Thyroid gland (tissue), 4 donors: ENCODE measurements around the gene SPRING1. TPM values are rescaled to one million over a fixed set of nuclear protein-coding genes. Genes with fewer than 3 reads are reported as not detected.
A peak's percentile ranks its signal among the peaks of the same experiment; 100 is the strongest.

Source experiments
- DNase-seq, 2 donors: peaks; one replicate each; pipeline ENCODE4 v3.0.0-alpha.2; 2019
- H3K27ac ChIP-seq, 3 donors: fragments of 200-600 bp; sonication (generic); 1 replicate in 2 of 3; 2 replicates in 1 of 3; pipeline ENCODE4 v1.5.1; 2016 to 2019; ENCODE audit warnings: mild to moderate bottlenecking in 1 of 3, moderate library complexity in 1 of 3
- H3K27me3 ChIP-seq: fragments of 200-600 bp; sonication (generic); one replicate; pipeline ENCODE4 v1.5.1; 2019
- H3K36me3 ChIP-seq, 2 donors: fragments of 200-600 bp; sonication (generic); one replicate each; pipeline ENCODE4 v1.5.1; 2016 to 2019
- H3K4me1 ChIP-seq, 2 donors: fragments of 200-600 bp; sonication (generic); one replicate each; pipeline ENCODE4 v1.5.1; 2017 to 2019
- H3K4me3 ChIP-seq, 3 donors: fragments of 200-600 bp; sonication (generic); replicated peaks in 1 of 3; 1 replicate in 2 of 3; 2 replicates in 1 of 3; pipeline ENCODE4 v1.5.1; 2016; ENCODE audit warnings: mild to moderate bottlenecking in 1 of 3
- H3K9me3 ChIP-seq: fragments of 200-600 bp; sonication (generic); one replicate; pipeline ENCODE4 v1.5.1; 2017
- CTCF ChIP-seq, 6 experiments: fragments of 200-600 bp in 3 of 6; fragments of 450-650 bp in 3 of 6; sonication (generic) in 3 of 6; IDR thresholded peaks; one replicate each; pipeline ENCODE4 v1.5.1; 2016 to 2019; ENCODE audit warnings: antibody characterized with exemption in 6 of 6, mild to moderate bottlenecking in 2 of 6, inconsistent platforms in 1 of 6, moderate library complexity in 1 of 6
- POLR2A ChIP-seq, 2 donors: fragments of 450-650 bp; IDR thresholded peaks; one replicate each; pipeline ENCODE4 v1.6.1; 2017; ENCODE audit warnings: antibody characterized with exemption in 2 of 2, mild to moderate bottlenecking in 2 of 2, moderate library complexity in 1 of 2
- WGBS, 2 donors: methylation state at CpG; one replicate each; pipeline ENCODE4 v1.1.5; 2017; 5-methylcytosine and 5-hydroxymethylcytosine counted together
- intact Hi-C: fragments of 100-400 bp; cut with DNase I; formaldehyde crosslinking; loops from one replicate; pipeline ENCODE4 v1.15.1; 2023
- total RNA-seq, 4 donors: library from RNA; depleted of rRNA; stranded (reverse); fragments of >200 nt; gene quantifications; one replicate each; pipeline ENCODE4 v1.2.3, GENCODE V29; 2016

Gene SPRING1
- total RNA-seq, 4 donors from 2014 or later, result 88.0 to 163 (median 124) TPM

- no peak overlapping the region for H3K27ac ChIP-seq
- peaks cover 21 to 30% of the 10 kb centered on the region in 2 donors for H3K4me1 ChIP-seq
- no peaks in the 10 kb centered on the region for H3K27me3 ChIP-seq
- no peaks in the 10 kb centered on the region for H3K36me3 ChIP-seq
- peak overlapping the region in 1 of 3 donors; percentile 19 for H3K4me3 ChIP-seq
- H3K9me3 ChIP-seq, result no peaks in the 10 kb centered on the region
- peak; percentile 69 to 74 for DNase-seq
- TF ChIP-seq POLR2A (IDR thresholded peaks at IDR 0.05) (no peak), CTCF (IDR thresholded peaks at IDR 0.05) (no peak)
- intact Hi-C loops, result loop anchor here (10.0 kb wide), 1 partner anchor 689 kb away; no protein-coding TSS in a partner anchor
- 13 to 18% methylated on average over 29 to 34 of the region's 34 CpGs for WGBS, 2 donors
Observed at GRCh38 chr12:116693286-116694227, 44.3 kb downstream of the SPRING1 start.

GRCh38 chr12:116692605-116693004 is 45.3 kb downstream of the SPRING1 start:
- H3K4me3 ChIP-seq, result no peak overlapping the region
- H3K4me1 ChIP-seq, result peaks cover 13 to 24% of the 10 kb centered on the region in 2 donors
- H3K36me3 ChIP-seq, result no peaks in the 10 kb centered on the region
- H3K27ac ChIP-seq, result no peak overlapping the region
- TF ChIP-seq POLR2A (IDR thresholded peaks at IDR 0.05) (no peak), CTCF (IDR thresholded peaks at IDR 0.05) (no peak)
- intact Hi-C loops, result loop anchor here (10.0 kb wide), 1 partner anchor 688 kb away; no protein-coding TSS in a partner anchor
- no peaks in the 10 kb centered on the region for H3K9me3 ChIP-seq
- DNase-seq, result no peak
- no peaks in the 10 kb centered on the region for H3K27me3 ChIP-seq
- 71 to 78% methylated on average over 3 of the region's 3 CpGs for WGBS, 2 donors

- intact Hi-C loops, result loop anchor here (10.0 kb wide), 1 partner anchor 687 kb away; no protein-coding TSS in a partner anchor
- Histone ChIP-seq H3K27me3 (no peaks in the 10 kb centered on the region), H3K36me3 (no peaks in the 10 kb centered on the region), H3K4me3 (no peak overlapping the region), H3K4me1 (peaks cover 8 to 21% of the 10 kb centered on the region in 2 donors), H3K9me3 (no peaks in the 10 kb centered on the region), H3K27ac (no peak overlapping the region)
- 91 to 92% methylated on average over 4 of the region's 4 CpGs for WGBS, 2 donors
- no peak for TF ChIP-seq CTCF (IDR thresholded peaks at IDR 0.05)
- TF ChIP-seq POLR2A (IDR thresholded peaks at IDR 0.05), result no peak
- no peak for DNase-seq
Observed at GRCh38 chr12:116691636-116692035, 46.2 kb downstream of the SPRING1 start.

- Histone ChIP-seq H3K27ac (no peak overlapping the region), H3K9me3 (no peaks in the 10 kb centered on the region), H3K4me3 (no peak overlapping the region), H3K36me3 (no peaks in the 10 kb centered on the region), H3K27me3 (no peaks in the 10 kb centered on the region), H3K4me1 (peaks cover 8 to 21% of the 10 kb centered on the region in 2 donors)
- no peak for DNase-seq
- intact Hi-C loops, result loop anchor here (10.0 kb wide), 1 partner anchor 686 kb away; no protein-coding TSS in a partner anchor
- TF ChIP-seq CTCF (IDR thresholded peaks at IDR 0.05) (no peak), POLR2A (IDR thresholded peaks at IDR 0.05) (no peak)
- WGBS, 2 donors, result 92 to 98% methylated on average over 7 of the region's 7 CpGs
Observed at GRCh38 chr12:116691205-116691604, 46.7 kb downstream of the SPRING1 start.
